Liver (tissue), 3 donors: ENCODE data around the gene GNE.

ENCODE experiments used
- CTCF ChIP-seq: fragments of 150-350 bp; IDR thresholded peaks from 2 replicates; pipeline ENCODE4 v1.5.1; 2017; ENCODE audit warnings: improper control_type of control experiment, low read depth, low read length; ENCODE audit not compliant: missing input control
- FOXA1 ChIP-seq: IDR thresholded peaks from 2 replicates; pipeline ENCODE4 v1.6.1; 2016; ENCODE audit warnings: antibody characterized with exemption
- GABPA ChIP-seq, 2 donors: IDR thresholded peaks in 1 of 2; conservative IDR thresholded peaks in 1 of 2; 2 replicates each; pipeline ENCODE4 v1.6.1; 2016; ENCODE audit warnings: antibody characterized with exemption in 2 of 2, mild to moderate bottlenecking in 1 of 2, moderate library complexity in 1 of 2
- HNF4G ChIP-seq: IDR thresholded peaks from 2 replicates; pipeline ENCODE4 v1.6.1; 2016; ENCODE audit warnings: antibody characterized with exemption
- JUND ChIP-seq, 2 donors: IDR thresholded peaks; 2 replicates each; pipeline ENCODE4 v1.6.1; 2016; ENCODE audit warnings: antibody characterized with exemption in 2 of 2
- MAX ChIP-seq: IDR thresholded peaks from 2 replicates; pipeline ENCODE4 v1.6.1; 2016; ENCODE audit warnings: antibody characterized with exemption
- RAD21 ChIP-seq, 2 donors: IDR thresholded peaks; 2 replicates each; pipeline ENCODE4 v1.6.1; 2016; ENCODE audit warnings: antibody characterized with exemption in 2 of 2, mild to moderate bottlenecking in 2 of 2
- REST ChIP-seq: IDR thresholded peaks from 2 replicates; pipeline ENCODE4 v1.6.1; 2016; ENCODE audit warnings: antibody characterized with exemption, mild to moderate bottlenecking
- TAF1 ChIP-seq: conservative IDR thresholded peaks from 2 replicates; pipeline ENCODE4 v1.6.1; 2016; ENCODE audit warnings: antibody characterized with exemption, mild to moderate bottlenecking
- YY1 ChIP-seq: IDR thresholded peaks from 2 replicates; pipeline ENCODE4 v1.6.1; 2016; ENCODE audit warnings: antibody characterized with exemption, mild to moderate bottlenecking
- donor health status: healthy.
- donor health status: healthy.

GRCh38 chr9:36297798-36298197, 39.5 kb upstream of the GNE start:
- TF ChIP-seq YY1 (no peak), HNF4G (no peak), CTCF (no peak), JUND (IDR thresholded peaks at IDR 0.05) (no peak), FOXA1 (no peak), RAD21 (IDR thresholded peaks at IDR 0.05) (no peak), REST (no peak), TAF1 (no peak), GABPA (IDR thresholded peaks at IDR 0.05 in 1 of 2, conservative IDR thresholded peaks at IDR 0.05 in 1 of 2) (no peak), MAX (no peak)
